Mucosa of rectum (tissue), 2 donors: ENCODE measurements around the gene ALDH9A1.

Source experiments
- H3K27ac ChIP-seq, 2 donors: one replicate each; pipeline ENCODE4 v1.7.0; 2013; ENCODE audit warnings: inconsistent platforms in 2 of 2, low read depth in 2 of 2, low read length in 2 of 2
- H3K27me3 ChIP-seq, 2 donors: one replicate each; pipeline ENCODE4 v1.7.0; 2013; ENCODE audit warnings: low read length in 2 of 2; ENCODE audit not compliant: control insufficient read depth in 2 of 2, insufficient read depth in 2 of 2
- H3K36me3 ChIP-seq, 2 donors: one replicate each; pipeline ENCODE4 v1.7.0; 2013; ENCODE audit warnings: low read length in 2 of 2; ENCODE audit not compliant: control insufficient read depth in 2 of 2, insufficient read depth in 2 of 2
- H3K4me1 ChIP-seq, 2 donors: one replicate each; pipeline ENCODE4 v1.7.0; 2013; ENCODE audit warnings: low read length in 2 of 2, mild to moderate bottlenecking in 1 of 2; ENCODE audit not compliant: control insufficient read depth in 2 of 2, insufficient read depth in 2 of 2
- H3K4me3 ChIP-seq, 2 donors: one replicate each; pipeline ENCODE4 v1.7.0; 2013; ENCODE audit warnings: low read length in 2 of 2
- H3K9ac ChIP-seq, 2 donors: one replicate each; pipeline ENCODE4 v1.7.0; 2013; ENCODE audit warnings: low read length in 2 of 2, low read depth in 1 of 2, mild to moderate bottlenecking in 1 of 2
- H3K9me3 ChIP-seq, 2 donors: one replicate each; pipeline ENCODE4 v1.7.0; 2013; ENCODE audit warnings: low read length in 2 of 2; ENCODE audit not compliant: control insufficient read depth in 2 of 2
- donor health status: healthy.
- donor health status: Normal muscosa, but diverticular disease.

The ALDH9A1 gene

GRCh38 chr1:165634154-165634921 is 64.0 kb downstream of the ALDH9A1 start:
- peaks cover 3 to 9% of the 10 kb centered on the region in 2 donors for H3K36me3 ChIP-seq
- H3K27ac ChIP-seq: no peak overlapping the region
- H3K9ac ChIP-seq: no peak overlapping the region
- peaks cover 32 to 36% of the 10 kb centered on the region in 2 donors for H3K4me1 ChIP-seq
- no peak overlapping the region for H3K4me3 ChIP-seq
- H3K9me3 ChIP-seq: no peaks in the 10 kb centered on the region
- no peaks in the 10 kb centered on the region for H3K27me3 ChIP-seq

- H3K9me3 ChIP-seq: no peaks in the 10 kb centered on the region
- peaks cover 0 to 4% of the 10 kb centered on the region in 2 donors for H3K36me3 ChIP-seq
- H3K4me3 ChIP-seq: peak overlapping the region in 1 of 2 donors; percentile 26
- no peak overlapping the region for H3K9ac ChIP-seq
- no peak overlapping the region for H3K27ac ChIP-seq
- no peaks in the 10 kb centered on the region for H3K27me3 ChIP-seq
- peaks cover 32 to 36% of the 10 kb centered on the region in 2 donors for H3K4me1 ChIP-seq
These were observed 64.7 kb downstream of the ALDH9A1 start for GRCh38 chr1:165633614-165634013.

- Histone ChIP-seq H3K4me1 (peaks cover 29 to 34% of the 10 kb centered on the region in 2 donors), H3K9me3 (no peaks in the 10 kb centered on the region), H3K27me3 (no peaks in the 10 kb centered on the region), H3K36me3 (peaks cover 0 to 4% of the 10 kb centered on the region in 2 donors), H3K4me3 (peak overlapping the region; percentile 94 to 96), H3K9ac (peak overlapping the region; percentile 95), H3K27ac (peak overlapping the region; percentile 89 to 95)
These were observed 65.9 kb downstream of the ALDH9A1 start for GRCh38 chr1:165632491-165632890.

GRCh38 chr1:165632152-165632469 is 66.3 kb downstream of the ALDH9A1 start:
- H3K27ac ChIP-seq: peak overlapping the region; percentile 89 to 95

GRCh38 chr1:165631342-165632151 is 66.8 kb downstream of the ALDH9A1 start:
- H3K27me3 ChIP-seq: no peaks in the 10 kb centered on the region
- H3K4me1 ChIP-seq: peaks cover 22 to 33% of the 10 kb centered on the region in 2 donors
- H3K4me3 ChIP-seq: peak overlapping the region; percentile 94 to 96
- H3K27ac ChIP-seq: peak overlapping the region; percentile 89 to 95
- peak overlapping the region; percentile 95 for H3K9ac ChIP-seq
- peaks cover 0 to 1% of the 10 kb centered on the region in 2 donors for H3K36me3 ChIP-seq
- no peaks in the 10 kb centered on the region for H3K9me3 ChIP-seq

More at GRCh38 chr1:165632152-165632469, 66.3 kb downstream of the ALDH9A1 start:
- peak overlapping the region; percentile 94 to 96 for H3K4me3 ChIP-seq
- no peaks in the 10 kb centered on the region for H3K27me3 ChIP-seq
- H3K4me1 ChIP-seq: peaks cover 27 to 33% of the 10 kb centered on the region in 2 donors
- H3K9me3 ChIP-seq: no peaks in the 10 kb centered on the region
- peak overlapping the region; percentile 95 for H3K9ac ChIP-seq
- H3K36me3 ChIP-seq: peaks cover 0 to 4% of the 10 kb centered on the region in 2 donors

- Histone ChIP-seq H3K4me1 (peaks cover 22 to 33% of the 10 kb centered on the region in 2 donors), H3K27ac (peak within 1 kb of the TSS; percentile 89 to 95), H3K9ac (peak within 1 kb of the TSS; percentile 95), H3K9me3 (no peaks in the 10 kb centered on the region), H3K27me3 (no peaks in the 10 kb centered on the region), H3K4me3 (peak within 1 kb of the TSS; percentile 94 to 96), H3K36me3 (no peaks in the 10 kb centered on the region)
These were observed 67.6 kb downstream of the ALDH9A1 start, which contains the start of gene MGST3 for GRCh38 chr1:165630629-165631341. MGST3 (plus strand) TSS chr1:165631234; CDS start chr1:165649848, 18,614 bp downstream.

- peak overlapping the region; percentile 65 to 95 for H3K9ac ChIP-seq
- H3K9me3 ChIP-seq: no peaks in the 10 kb centered on the region
- peak overlapping the region; percentile 89 to 95 for H3K27ac ChIP-seq
- H3K4me1 ChIP-seq: peaks cover 22 to 33% of the 10 kb centered on the region in 2 donors
- H3K4me3 ChIP-seq: peak overlapping the region; percentile 94 to 96
- no peaks in the 10 kb centered on the region for H3K36me3 ChIP-seq
- no peaks in the 10 kb centered on the region for H3K27me3 ChIP-seq
These were observed 68.3 kb downstream of the ALDH9A1 start for GRCh38 chr1:165629848-165630628.

- no peaks in the 10 kb centered on the region for H3K27me3 ChIP-seq
- H3K4me1 ChIP-seq: peaks cover 22 to 31% of the 10 kb centered on the region in 2 donors
- H3K9me3 ChIP-seq: no peaks in the 10 kb centered on the region
- no peak overlapping the region for H3K9ac ChIP-seq
- H3K36me3 ChIP-seq: no peaks in the 10 kb centered on the region
- H3K4me3 ChIP-seq: no peak overlapping the region
- H3K27ac ChIP-seq: no peak overlapping the region
These were observed 69.2 kb downstream of the ALDH9A1 start for GRCh38 chr1:165629151-165629550.

- H3K27ac ChIP-seq: no peak overlapping the region
- H3K27me3 ChIP-seq: no peaks in the 10 kb centered on the region
- H3K9ac ChIP-seq: no peak overlapping the region
- no peaks in the 10 kb centered on the region for H3K9me3 ChIP-seq
- no peaks in the 10 kb centered on the region for H3K36me3 ChIP-seq
- no peak overlapping the region for H3K4me3 ChIP-seq
- H3K4me1 ChIP-seq: peaks cover 15 to 24% of the 10 kb centered on the region in 2 donors
These were observed 70.1 kb downstream of the ALDH9A1 start for GRCh38 chr1:165628147-165628822.
